ENCODE results near the gene PFN1. TPM values are rescaled to one million over a fixed set of nuclear protein-coding genes. Genes with fewer than 3 reads are reported as not detected.
A peak's percentile ranks its signal among the peaks of the same experiment; 100 is the strongest.

PFN1 gene
- total RNA-seq, 1 experiment from 2014 or later: 1,026 TPM

- Histone ChIP-seq H3K4me3 (ENCODE audit: low read depth, low read length, poor library complexity, severe bottlenecking) (no peak overlapping the region), H3K27me3 (replicated peaks; ENCODE audit: insufficient read depth, low read depth, low read length, poor library complexity) (no peaks in the 10 kb centered on the region), H3K4me1 (ENCODE audit: insufficient read depth, low read length, poor library complexity, severe bottlenecking) (peaks cover 5% of the 10 kb centered on the region), H3K36me3 (ENCODE audit: insufficient read depth, low read length, poor library complexity, severe bottlenecking) (peaks cover 30% of the 10 kb centered on the region), H3K27ac (ENCODE audit: low read depth, low read length, poor library complexity, severe bottlenecking) (no peak overlapping the region), H3K9me3 (ENCODE audit: low read depth, low read length, poor library complexity, severe bottlenecking) (no peaks in the 10 kb centered on the region)
- no TSS peak for BruUV-seq (replicated peaks)
- CTCF ChIA-PET: no interaction called here
- intact Hi-C loops (cut with micrococcal nuclease; ENCODE audit: unreplicated experiment): no loop called here
- no peak for TF ChIP-seq EZH2 (IDR thresholded peaks at IDR 0.05; ENCODE audit: borderline replicate concordance, low read depth, low read length, poor library complexity, severe bottlenecking)
- no peak for TF ChIP-seq CTCF (conservative IDR thresholded peaks at IDR 0.05; ENCODE audit: low read depth, low read length)
- POLR2A ChIA-PET (ENCODE audit: low non-redundant PET): no interaction called here
- DNase-seq (ENCODE audit: low spot score): no peak
These were observed 51.1 kb downstream of the PFN1 start for GRCh38 chr17:4897198-4897687.

- Histone ChIP-seq H3K27ac (ENCODE audit: low read depth, low read length, poor library complexity, severe bottlenecking) (no peak overlapping the region), H3K36me3 (ENCODE audit: insufficient read depth, low read length, poor library complexity, severe bottlenecking) (peaks cover 37% of the 10 kb centered on the region), H3K27me3 (replicated peaks; ENCODE audit: insufficient read depth, low read depth, low read length, poor library complexity) (no peaks in the 10 kb centered on the region), H3K4me3 (ENCODE audit: low read depth, low read length, poor library complexity, severe bottlenecking) (no peak overlapping the region), H3K9me3 (ENCODE audit: low read depth, low read length, poor library complexity, severe bottlenecking) (no peaks in the 10 kb centered on the region), H3K4me1 (ENCODE audit: insufficient read depth, low read length, poor library complexity, severe bottlenecking) (peaks cover 5% of the 10 kb centered on the region)
- no TSS peak for BruUV-seq (replicated peaks)
- TF ChIP-seq CTCF (conservative IDR thresholded peaks at IDR 0.05; ENCODE audit: low read depth, low read length) (no peak), EZH2 (IDR thresholded peaks at IDR 0.05; ENCODE audit: borderline replicate concordance, low read depth, low read length, poor library complexity, severe bottlenecking) (no peak)
- CTCF ChIA-PET: no interaction called here
- DNase-seq (ENCODE audit: low spot score): no peak
- POLR2A ChIA-PET (ENCODE audit: low non-redundant PET): no interaction called here
- intact Hi-C loops (cut with micrococcal nuclease; ENCODE audit: unreplicated experiment): no loop called here
These were observed 51.8 kb downstream of the PFN1 start for GRCh38 chr17:4896332-4897197.

GRCh38 chr17:4895657-4896331, 52.5 kb downstream of the PFN1 start:
- TF ChIP-seq CTCF (conservative IDR thresholded peaks at IDR 0.05; ENCODE audit: low read depth, low read length) (peak; percentile 13; the same call in 1 of the 2 replicates), EZH2 (IDR thresholded peaks at IDR 0.05; ENCODE audit: borderline replicate concordance, low read depth, low read length, poor library complexity, severe bottlenecking) (no peak)
- peak; percentile 37 for DNase-seq (ENCODE audit: low spot score)
- peaks cover 45% of the 10 kb centered on the region for H3K36me3 ChIP-seq (ENCODE audit: insufficient read depth, low read length, poor library complexity, severe bottlenecking)
- no peak overlapping the region for H3K4me3 ChIP-seq (ENCODE audit: low read depth, low read length, poor library complexity, severe bottlenecking)
- ChIA-PET CTCF (no interaction called here), POLR2A (ENCODE audit: low non-redundant PET) (no interaction called here)
- H3K27ac ChIP-seq (ENCODE audit: low read depth, low read length, poor library complexity, severe bottlenecking): no peak overlapping the region
- no peaks in the 10 kb centered on the region for H3K27me3 ChIP-seq (replicated peaks; ENCODE audit: insufficient read depth, low read depth, low read length, poor library complexity)
- peaks cover 5% of the 10 kb centered on the region for H3K4me1 ChIP-seq (ENCODE audit: insufficient read depth, low read length, poor library complexity, severe bottlenecking)
- TSS peak; percentile 31 for BruUV-seq (replicated peaks)
- intact Hi-C loops (cut with micrococcal nuclease; ENCODE audit: unreplicated experiment): no loop called here
- H3K9me3 ChIP-seq (ENCODE audit: low read depth, low read length, poor library complexity, severe bottlenecking): no peaks in the 10 kb centered on the region

Small RNA genes within 50 kb of the gene (microRNA-seq; reads per million reads assigned to microRNA genes)
- gene MIR6864 (not detected), gene MIR6865 (not detected)

Other genes with a start within 250 kb of the PFN1 start
- gene PELP1, start 244.4 kb downstream of the PFN1 start, total RNA-seq (2021): 142 and 161 TPM in 2 replicates
- 82.2 and 100 TPM in 2 replicates for gene ARRB2, start 237.9 kb downstream of the PFN1 start, total RNA-seq (2021)
- gene MED11, start 217.1 kb downstream of the PFN1 start, total RNA-seq (2021): 13.7 and 22.5 TPM in 2 replicates
- gene ZMYND15, start 208.7 kb downstream of the PFN1 start, total RNA-seq (2021): 0.17 and 0.37 TPM in 2 replicates
- gene CXCL16, start 208.6 kb downstream of the PFN1 start, total RNA-seq (2021): 4.0 and 6.0 TPM in 2 replicates
- gene TM4SF5, start 176.6 kb downstream of the PFN1 start, total RNA-seq (2021): not detected in 2 replicates
- gene VMO1, start 162.2 kb downstream of the PFN1 start, total RNA-seq (2021): 28.6 and 39.7 TPM in 2 replicates
- not detected in 2 replicates for gene GLTPD2, start 159.6 kb downstream of the PFN1 start, total RNA-seq (2021)
- gene PSMB6, start 152.4 kb downstream of the PFN1 start, total RNA-seq (2021): 332 and 371 TPM in 2 replicates
- 20.1 and 31.7 TPM in 2 replicates for gene PLD2, start 141.4 kb downstream of the PFN1 start, total RNA-seq (2021)
- 67.7 and 72.1 TPM in 2 replicates for gene MINK1, start 115.2 kb downstream of the PFN1 start, total RNA-seq (2021)
- 2.7 and 4.8 TPM in 2 replicates for gene C17orf107, start 49.0 kb downstream of the PFN1 start, total RNA-seq (2021)
- 0.21 and 0.79 TPM in 2 replicates for gene CHRNE, start 45.4 kb downstream of the PFN1 start, total RNA-seq (2021)
- gene GP1BA, start 16.3 kb downstream of the PFN1 start, total RNA-seq (2021): not detected in 2 replicates
- 113 and 129 TPM in 2 replicates for gene SLC25A11, start 8.5 kb downstream of the PFN1 start, total RNA-seq (2021)
- gene RNF167, start 8.3 kb downstream of the PFN1 start, total RNA-seq (2021): 77.3 and 78.8 TPM in 2 replicates
- 12.3 and 16.6 TPM in 2 replicates for gene ENO3, start 2.6 kb upstream of the PFN1 start, total RNA-seq (2021)
- 74.8 and 88.9 TPM in 2 replicates for gene SPAG7, start 19.3 kb upstream of the PFN1 start, total RNA-seq (2021)
- 16.3 and 24.8 TPM in 2 replicates for gene CAMTA2, start 39.1 kb upstream of the PFN1 start, total RNA-seq (2021)
- gene INCA1, start 49.0 kb upstream of the PFN1 start, total RNA-seq (2021): 0.62 and 0.72 TPM in 2 replicates
- gene KIF1C, start 49.4 kb upstream of the PFN1 start, total RNA-seq (2021): 92.6 and 95.9 TPM in 2 replicates
- not detected in 2 replicates for gene SLC52A1, start 86.9 kb upstream of the PFN1 start, total RNA-seq (2021)
- 8.4 and 8.9 TPM in 2 replicates for gene ZFP3, start 129.9 kb upstream of the PFN1 start, total RNA-seq (2021)
- gene ZNF232, start 163.3 kb upstream of the PFN1 start, total RNA-seq (2021): 28.1 and 31.6 TPM in 2 replicates
- gene USP6, start 167.5 kb upstream of the PFN1 start, total RNA-seq (2021): 0.07 and 0.24 TPM in 2 replicates
- gene ZNF594, start 243.3 kb upstream of the PFN1 start, total RNA-seq (2021): 20.7 and 21.9 TPM in 2 replicates

All from A673 (cell line).